HCT116 (cell line): ENCODE measurements around the gene TMEM252. TPM values are rescaled to one million over a fixed set of nuclear protein-coding genes. Genes with fewer than 3 reads are reported as not detected.

Experiments used
- ATAC-seq: fragments of 200-7000 bp; cut with Tn5 transposase; 2 replicates; pipeline ENCODE4 v1.9.1; 2020; ENCODE audit warnings: mild to moderate bottlenecking, moderate library complexity
- BruUV-seq: library from RNA; stranded (reverse); fragments of 400-500 nt; replicated peaks from 2 replicates; lab custom pipeline; 2021; lab: Mats Ljungman, UMichigan
- CTCF ChIA-PET: fragments of 300-600 bp; sonication (Branson Sonifier 250); formaldehyde crosslinking; loops from one replicate; lab custom pipeline; 2021; ENCODE audit warnings: antibody characterized with exemption; lab: Charles Lee
- POLR2A ChIA-PET: fragments of 300-600, 350-600 bp; sonication (Branson Sonifier 250); formaldehyde crosslinking; loops from one replicate; lab custom pipeline; 2021; ENCODE audit warnings: antibody characterized with exemption; lab: Charles Lee
- RAD21 ChIA-PET, 2 experiments: fragments of 300-600 bp; sonication (Branson Sonifier 250); formaldehyde crosslinking; loops; one replicate each; lab custom pipeline; 2023; ENCODE audit warnings: low total read pairs in 2 of 2; ENCODE audit not compliant: uncharacterized antibody in 2 of 2, unreplicated experiment in 2 of 2, low non-redundant PET in 1 of 2; lab: Charles Lee
- DNase-seq: peaks from one replicate; pipeline ENCODE4 v3.0.0-alpha.2; 2010; ENCODE audit warnings: low read depth, low spot score
- H2AFZ ChIP-seq: fragments of 200-600 bp; shearing (Covaris generic), sonication (generic); 2 replicates; pipeline ENCODE4 v1.6.1; 2017; ENCODE audit warnings: low read depth, mixed run types, mixed read lengths, antibody characterized with exemption, low read length; ENCODE audit not compliant: poor library complexity, severe bottlenecking
- H3K27ac ChIP-seq: 2 replicates; pipeline ENCODE4 v1.5.1; 2012; ENCODE audit warnings: low read depth, low read length
- H3K27me3 ChIP-seq: fragments of 200-600 bp; sonication (generic); 2 replicates; pipeline ENCODE4 v1.6.1; 2016; ENCODE audit warnings: mixed run types, low read length, mixed read lengths; ENCODE audit not compliant: insufficient read depth
- H3K36me3 ChIP-seq, 2 experiments: fragments of 200-500 bp in 1 of 2; fragments of 200-600 bp in 1 of 2; sonication (Bioruptor generic) in 1 of 2; sonication (generic) in 1 of 2; 2 replicates each; pipeline versions ENCODE4 v1.5.1 to v1.6.1; 2014 to 2016; ENCODE audit warnings: low read length in 2 of 2, inconsistent platforms in 1 of 2, mixed read lengths in 1 of 2, mixed run types in 1 of 2; ENCODE audit not compliant: insufficient read depth in 2 of 2, control insufficient read depth in 1 of 2
- H3K4me1 ChIP-seq, 2 experiments: fragments of 200-600 bp in 1 of 2; sonication (generic) in 1 of 2; 2 replicates each; pipeline versions ENCODE4 v1.5.1 to v1.6.1; 2012 to 2017; ENCODE audit warnings: low read length in 2 of 2, inconsistent platforms in 1 of 2, mild to moderate bottlenecking in 1 of 2, mixed read lengths in 1 of 2, mixed run types in 1 of 2, moderate library complexity in 1 of 2; ENCODE audit not compliant: insufficient read depth in 2 of 2, control insufficient read depth in 1 of 2
- H3K4me2 ChIP-seq: fragments of 200-600 bp; sonication (generic); 2 replicates; pipeline ENCODE4 v1.6.1; 2017; ENCODE audit warnings: mixed run types, low read length, mixed read lengths
- H3K4me3 ChIP-seq, 2 experiments: fragments of 200-600 bp in 1 of 2; sonication (generic) in 1 of 2; replicated peaks in 1 of 2; 2 replicates each; pipeline ENCODE4 v1.5.1; 2011 to 2016; ENCODE audit warnings: low read length in 2 of 2, control low read depth in 1 of 2, low read depth in 1 of 2, mild to moderate bottlenecking in 1 of 2, mixed read lengths in 1 of 2, mixed run types in 1 of 2
- H3K79me2 ChIP-seq: fragments of 200-600 bp; sonication (generic); 2 replicates; pipeline ENCODE4 v1.6.1; 2017; ENCODE audit warnings: mild to moderate bottlenecking, mixed run types, low read length, moderate library complexity, mixed read lengths; ENCODE audit not compliant: insufficient read depth
- H3K9ac ChIP-seq: fragments of 200-600 bp; sonication (generic); 2 replicates; pipeline ENCODE4 v1.6.1; 2016; ENCODE audit warnings: low read length, mixed read lengths
- H3K9me2 ChIP-seq: fragments of 200-600 bp; sonication (generic), shearing (Covaris generic); 2 replicates; pipeline ENCODE4 v1.6.1; 2017; ENCODE audit warnings: mixed run types, mild to moderate bottlenecking, moderate library complexity; ENCODE audit not compliant: insufficient read depth
- H3K9me3 ChIP-seq, 2 experiments: fragments of 200-500 bp in 1 of 2; fragments of 200-600 bp in 1 of 2; sonication (Bioruptor generic) in 1 of 2; sonication (generic) in 1 of 2; 2 replicates each; pipeline ENCODE4 v1.6.1; 2014 to 2017; ENCODE audit warnings: low read length in 2 of 2, mixed read lengths in 2 of 2, inconsistent platforms in 1 of 2, low read depth in 1 of 2, mild to moderate bottlenecking in 1 of 2, mixed run types in 1 of 2, moderate library complexity in 1 of 2; ENCODE audit not compliant: control insufficient read depth in 1 of 2, insufficient read depth in 1 of 2
- H4K20me1 ChIP-seq: fragments of 200-600 bp; sonication (generic), shearing (Covaris generic); 2 replicates; pipeline ENCODE4 v1.6.1; 2017; ENCODE audit warnings: mixed run types, mild to moderate bottlenecking, moderate library complexity; ENCODE audit not compliant: insufficient read depth
- EGR1 ChIP-seq: IDR thresholded peaks from 2 replicates; pipeline ENCODE4 v1.6.1; 2012; ENCODE audit warnings: low read depth
- ELF1 ChIP-seq: IDR thresholded peaks from 2 replicates; pipeline ENCODE4 v1.6.1; 2012; ENCODE audit warnings: low read depth, borderline replicate concordance
- FOSL1 ChIP-seq: IDR thresholded peaks from 2 replicates; pipeline ENCODE4 v1.6.1; 2012; ENCODE audit warnings: low read depth
- JUND ChIP-seq: IDR thresholded peaks from 2 replicates; pipeline ENCODE4 v1.6.1; 2012
- POLR2AphosphoS5 ChIP-seq: IDR thresholded peaks from 2 replicates; pipeline ENCODE4 v1.6.1; 2011; ENCODE audit warnings: mild to moderate bottlenecking, low read depth, low read length, moderate library complexity
- RAD21 ChIP-seq: IDR thresholded peaks from 2 replicates; pipeline ENCODE4 v1.6.1; 2012; ENCODE audit warnings: low read depth, mild to moderate bottlenecking
- SP1 ChIP-seq: IDR thresholded peaks from 2 replicates; pipeline ENCODE4 v1.6.1; 2012; ENCODE audit warnings: low read depth
- ZNF274 ChIP-seq: fragments of 200-500 bp; sonication (Bioruptor generic); IDR thresholded peaks from 2 replicates; pipeline ENCODE4 v1.6.1; 2014; ENCODE audit warnings: mild to moderate bottlenecking, low read depth, low read length, inconsistent platforms
- intact Hi-C: fragments of 100-400 bp; cut with micrococcal nuclease; formaldehyde crosslinking; loops from 2 replicates; pipeline ENCODE4 v1.10.0; 2022
- total RNA-seq: library from RNA; stranded (reverse); gene quantifications from one replicate; pipeline ENCODE4 v1.2.1, GENCODE V29; 2021; ENCODE audit not compliant: unreplicated experiment

The TMEM252 gene
- total RNA-seq, 1 experiment from 2014 or later = not detected

DNA sequence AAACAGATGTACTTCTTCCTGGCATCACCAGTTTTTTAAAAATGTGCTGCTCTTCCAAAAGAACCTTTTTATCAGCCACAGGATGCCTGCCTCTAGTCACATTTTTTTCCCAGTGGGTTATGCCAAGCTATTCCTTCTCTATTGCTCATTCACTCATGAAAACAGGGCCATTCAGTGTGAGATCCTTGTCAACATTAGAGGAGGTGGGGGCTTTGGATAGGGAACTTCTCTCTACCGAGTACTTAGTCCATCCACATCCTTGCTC, 3.1 kb downstream of the TMEM252 start:
- H3K27me3 ChIP-seq = peaks cover 4% of the 10 kb centered on the region; the same call in 1 of the 2 replicates
- H4K20me1 ChIP-seq = no peaks in the 10 kb centered on the region
- CTCF ChIA-PET = no interaction called here
- H3K9me2 ChIP-seq = no peaks in the 10 kb centered on the region
- no peaks in the 10 kb centered on the region for H3K9me3 ChIP-seq
- RAD21 ChIA-PET = no interaction called here
- no peak overlapping the region for H3K9ac ChIP-seq
- H2AFZ ChIP-seq = no peak overlapping the region
- no peak for TF ChIP-seq ELF1
- no peak for TF ChIP-seq POLR2AphosphoS5
- no peak for TF ChIP-seq RAD21
- TF ChIP-seq SP1 = no peak
- TF ChIP-seq FOSL1 = no peak
- no peak for TF ChIP-seq JUND
- no peak for TF ChIP-seq EGR1
- no peaks in the 10 kb centered on the region for H3K36me3 ChIP-seq
- DNase-seq = no peak
- POLR2A ChIA-PET = no interaction called here
- H3K27ac ChIP-seq = no peak overlapping the region
- no peak for ATAC-seq
- no TSS peak for BruUV-seq
- H3K4me3 ChIP-seq = no peak overlapping the region
- no peaks in the 10 kb centered on the region for H3K4me1 ChIP-seq
- H3K4me2 ChIP-seq = no peak overlapping the region
- intact Hi-C loops = loop anchor here (5.0 kb wide), 1 partner anchor 620 kb away; no protein-coding TSS in a partner anchor
- H3K79me2 ChIP-seq = no peaks in the 10 kb centered on the region

DNA sequence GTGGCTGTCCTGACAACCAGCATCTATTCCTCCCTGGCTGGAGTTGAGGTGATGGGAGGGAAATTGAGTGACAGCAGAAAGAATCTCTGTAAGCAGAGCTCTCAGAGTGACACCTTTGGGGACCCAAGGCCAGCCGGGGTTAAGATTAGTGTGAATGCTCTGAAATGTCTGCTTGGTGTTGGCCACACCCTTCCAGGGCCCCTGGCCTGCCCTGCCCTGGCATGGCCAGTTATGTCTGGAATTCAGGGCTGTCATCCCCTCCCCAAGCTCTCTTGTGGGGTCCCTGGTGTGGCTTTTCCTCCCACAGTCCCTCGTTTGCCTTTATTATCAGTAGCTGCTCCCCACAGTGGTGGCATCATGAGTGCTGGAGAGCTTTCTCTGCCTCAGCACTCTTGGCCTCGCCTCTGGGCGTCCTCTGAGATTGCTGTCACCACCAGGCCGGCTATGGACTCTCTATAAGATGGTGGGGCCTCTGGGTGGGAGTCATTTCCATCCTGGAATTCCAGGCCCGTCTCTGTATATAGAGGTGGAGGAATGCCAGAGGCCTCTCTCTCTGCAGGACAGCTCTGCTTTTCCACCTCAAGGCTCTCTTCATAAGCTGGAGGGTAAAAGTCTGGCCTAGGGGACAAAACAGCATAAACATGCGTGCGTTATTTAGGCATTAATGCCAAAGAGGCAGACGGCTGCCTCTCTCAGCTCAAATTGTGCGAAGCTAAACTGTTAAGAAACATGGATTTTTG, 3.6 kb downstream of the TMEM252 start:
- no peaks in the 10 kb centered on the region for H4K20me1 ChIP-seq
- no peak for DNase-seq
- no peaks in the 10 kb centered on the region for H3K79me2 ChIP-seq
- peaks cover 4% of the 10 kb centered on the region; the same call in 1 of the 2 replicates for H3K27me3 ChIP-seq
- H3K9me3 ChIP-seq = no peaks in the 10 kb centered on the region
- intact Hi-C loops = loop anchor here (5.0 kb wide), 1 partner anchor 620 kb away; no protein-coding TSS in a partner anchor
- RAD21 ChIA-PET = no interaction called here
- no peaks in the 10 kb centered on the region for H3K4me1 ChIP-seq
- CTCF ChIA-PET = no interaction called here
- ATAC-seq = no peak
- BruUV-seq = no TSS peak
- no peak overlapping the region for H3K27ac ChIP-seq
- H2AFZ ChIP-seq = no peak overlapping the region
- H3K9ac ChIP-seq = no peak overlapping the region
- H3K9me2 ChIP-seq = no peaks in the 10 kb centered on the region
- no peak for TF ChIP-seq ZNF274
- TF ChIP-seq, all 23 proteins: peak for 0
- Histone ChIP-seq H3K4me3 (no peak overlapping the region), H3K36me3 (no peaks in the 10 kb centered on the region), H3K4me2 (no peak overlapping the region)
- POLR2A ChIA-PET = no interaction called here
